HG03558 (cell line): ENCODE results near the gene MED13L.
"Not testable (repeated sequence)": the region's sequence is repeated elsewhere in the genome, so short reads cannot be mapped to it uniquely, and the experiment has no call there.

Experiments used
- ATAC-seq: cut with Tn5 transposase; IDR thresholded peaks from one replicate; pipeline ENCODE4 v1.9.1; 2021; ENCODE audit warnings: moderate number of reproducible peaks; ENCODE audit not compliant: unreplicated experiment; ENCODE audit errors: extremely low read depth

Gene MED13L

GRCh38 chr12:116043659-116044535, 233.6 kb downstream of the MED13L start:
- no peak for ATAC-seq

GRCh38 chr12:116040402-116040801, 237.1 kb downstream of the MED13L start:
- ATAC-seq, result no peak

GRCh38 chr12:116039081-116039480, 238.4 kb downstream of the MED13L start:
- no peak for ATAC-seq

GRCh38 chr12:116037941-116038837, 239.3 kb downstream of the MED13L start:
- ATAC-seq, result no peak

- ATAC-seq, result no peak
Measured at GRCh38 chr12:116033765-116034164, 243.7 kb downstream of the MED13L start.

- ATAC-seq, result not testable (repeated sequence)
Measured at GRCh38 chr12:116031624-116032023, 245.9 kb downstream of the MED13L start.

- no peak for ATAC-seq
Measured at GRCh38 chr12:116028619-116029018, 248.9 kb downstream of the MED13L start.

- no peak for ATAC-seq
Measured at GRCh38 chr12:116027551-116027821, 250.0 kb downstream of the MED13L start.

GRCh38 chr12:116026768-116027550, 250.5 kb downstream of the MED13L start:
- ATAC-seq, result no peak

GRCh38 chr12:116026346-116026745, 251.1 kb downstream of the MED13L start:
- no peak for ATAC-seq

- no peak for ATAC-seq
Measured at GRCh38 chr12:116024769-116025168, 252.7 kb downstream of the MED13L start.

- ATAC-seq, result no peak
Measured at GRCh38 chr12:116019415-116019814, 258.1 kb downstream of the MED13L start.

- ATAC-seq, result no peak
Measured at GRCh38 chr12:116018282-116018681, 259.2 kb downstream of the MED13L start.

- no peak for ATAC-seq
Measured at GRCh38 chr12:116015525-116015924, 262.0 kb downstream of the MED13L start.

GRCh38 chr12:116012757-116013156, 264.7 kb downstream of the MED13L start:
- no peak for ATAC-seq

GRCh38 chr12:116011217-116011616, 266.3 kb downstream of the MED13L start:
- ATAC-seq, result no peak

GRCh38 chr12:116010467-116010866, 267.0 kb downstream of the MED13L start:
- no peak for ATAC-seq

- no peak for ATAC-seq
Measured at GRCh38 chr12:116009805-116010204, 267.7 kb downstream of the MED13L start.

GRCh38 chr12:116006141-116006540, 271.4 kb downstream of the MED13L start:
- no peak for ATAC-seq

GRCh38 chr12:116002890-116003536, 274.5 kb downstream of the MED13L start:
- ATAC-seq, result no peak
